HG03469 (cell line): ENCODE data around the gene PTPN21.
"Not testable (repeated sequence)": the region's sequence is repeated elsewhere in the genome, so short reads cannot be mapped to it uniquely, and the experiment has no call there.

Source experiments
- ATAC-seq: cut with Tn5 transposase; IDR thresholded peaks from one replicate; pipeline ENCODE4 v1.9.1; 2021; ENCODE audit warnings: mild to moderate bottlenecking, moderate library complexity, moderate number of reproducible peaks; ENCODE audit not compliant: unreplicated experiment

Gene PTPN21

DNA sequence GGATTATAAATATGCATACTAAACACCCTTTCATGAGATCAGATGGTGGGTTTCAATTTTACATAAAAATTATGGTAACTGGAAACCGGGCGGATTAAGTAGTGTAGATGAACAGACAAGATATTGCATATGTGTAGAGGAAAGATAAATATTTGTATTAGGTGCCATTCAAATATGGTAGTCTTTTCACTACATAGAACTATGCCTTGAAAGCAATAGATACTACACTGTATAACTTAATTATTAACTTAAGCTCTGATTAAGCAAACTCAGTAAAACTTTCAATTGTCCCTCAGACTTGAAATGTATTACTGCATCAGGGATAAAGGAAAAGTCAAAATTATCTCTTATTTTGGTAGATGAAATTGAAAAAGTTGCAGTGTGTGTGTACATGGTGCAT is 1.9 kb downstream of the PTPN21 start:
- no peak for ATAC-seq

DNA sequence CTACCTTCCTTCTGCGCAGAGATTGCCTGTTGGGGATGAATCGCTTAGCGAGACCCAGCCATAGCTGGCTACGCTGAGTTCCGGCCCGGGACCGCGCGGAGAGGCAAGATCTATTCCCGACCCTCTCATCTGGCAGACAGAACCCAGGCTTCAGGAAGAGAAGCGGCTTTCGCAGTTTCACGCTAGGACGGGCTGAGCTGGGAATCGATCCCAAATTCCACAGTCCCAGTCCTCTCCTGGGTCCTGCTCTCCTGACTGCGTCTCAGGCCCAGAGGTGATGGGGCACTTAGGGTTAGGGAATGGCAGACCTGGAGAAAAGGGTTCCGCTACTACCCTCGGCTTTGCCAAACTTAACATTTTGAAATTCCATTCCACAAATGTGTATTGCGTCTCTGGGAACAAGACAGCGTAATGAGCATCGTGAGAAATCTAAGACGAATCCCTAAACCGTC is 2.8 kb downstream of the PTPN21 start:
- ATAC-seq = no peak

DNA sequence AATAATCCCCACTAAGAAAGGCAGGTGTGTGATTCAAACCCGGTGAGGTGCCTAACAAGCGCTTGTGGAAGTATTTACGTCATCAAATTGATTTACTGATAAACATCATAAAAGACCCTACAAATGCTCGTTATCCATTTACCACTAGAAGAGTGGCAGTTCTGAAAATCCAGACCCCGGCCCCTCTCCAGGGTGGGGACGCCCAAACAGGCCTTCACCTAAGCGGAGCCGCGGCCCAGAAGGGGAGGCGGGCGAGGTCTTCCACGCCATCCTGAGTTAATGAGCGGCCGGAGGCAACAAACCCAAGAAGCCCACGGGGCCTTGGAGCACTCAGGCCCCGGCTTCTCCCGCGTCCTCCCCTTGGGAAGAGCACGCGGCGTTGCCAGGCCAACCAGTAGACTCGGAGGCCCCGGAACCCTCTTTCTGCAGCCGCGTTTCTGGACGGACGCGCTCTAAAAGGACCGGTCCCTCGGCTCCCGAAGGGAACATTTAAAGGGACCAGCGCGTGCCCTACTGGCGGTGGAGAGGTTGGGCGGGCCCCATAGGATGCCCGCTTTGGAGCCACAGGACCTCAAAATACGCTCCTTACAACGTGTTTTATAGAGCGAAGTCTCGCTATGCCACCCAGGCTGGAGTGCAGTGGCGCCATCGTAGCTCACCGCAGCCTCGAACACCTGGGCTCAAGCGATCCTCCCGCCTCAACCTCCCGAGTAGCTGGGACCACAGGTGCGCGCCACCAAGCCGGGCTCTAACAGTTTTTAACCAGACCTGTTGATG is 3.5 kb downstream of the PTPN21 start:
- ATAC-seq = no peak

DNA sequence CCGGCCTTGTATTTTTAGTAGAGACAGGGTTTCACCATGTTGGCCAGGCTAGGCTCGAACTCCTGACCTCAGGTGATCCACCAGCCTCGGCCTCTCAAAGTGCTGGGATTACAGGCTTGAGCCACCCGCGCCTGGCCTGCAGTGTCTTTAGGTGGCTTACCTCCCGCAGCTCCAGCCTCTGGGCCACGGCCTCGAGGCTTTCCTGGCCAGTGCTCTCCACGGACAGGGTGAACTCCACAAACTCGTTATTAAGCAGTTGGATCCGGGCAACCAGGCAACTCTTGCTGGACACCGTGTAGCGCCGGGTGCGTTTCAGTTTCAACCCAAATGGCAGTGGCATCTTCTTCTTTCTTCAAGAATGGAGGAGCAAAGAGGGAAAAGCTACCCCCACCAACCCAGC is 4.7 kb downstream of the PTPN21 start:
- ATAC-seq = no peak

DNA sequence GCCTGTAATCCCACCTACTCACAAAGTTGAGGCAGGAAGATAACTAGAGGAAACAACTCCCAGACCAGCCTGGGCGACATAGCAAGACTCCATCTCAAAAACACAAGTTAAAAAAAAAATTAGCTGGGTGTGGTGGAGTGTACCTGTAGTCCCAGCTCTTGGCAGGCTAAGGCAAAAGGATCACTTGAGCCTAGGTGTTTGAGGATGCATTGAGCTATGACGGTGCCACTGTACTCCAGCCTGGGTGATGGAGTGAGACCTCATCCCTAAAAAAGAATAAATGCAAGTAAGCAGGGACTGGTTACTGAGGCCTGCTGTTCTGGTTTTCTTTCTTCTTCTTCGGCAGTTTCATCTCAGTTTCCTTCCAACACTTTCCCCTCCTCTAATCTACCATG is 7.4 kb downstream of the PTPN21 start:
- no peak for ATAC-seq

DNA sequence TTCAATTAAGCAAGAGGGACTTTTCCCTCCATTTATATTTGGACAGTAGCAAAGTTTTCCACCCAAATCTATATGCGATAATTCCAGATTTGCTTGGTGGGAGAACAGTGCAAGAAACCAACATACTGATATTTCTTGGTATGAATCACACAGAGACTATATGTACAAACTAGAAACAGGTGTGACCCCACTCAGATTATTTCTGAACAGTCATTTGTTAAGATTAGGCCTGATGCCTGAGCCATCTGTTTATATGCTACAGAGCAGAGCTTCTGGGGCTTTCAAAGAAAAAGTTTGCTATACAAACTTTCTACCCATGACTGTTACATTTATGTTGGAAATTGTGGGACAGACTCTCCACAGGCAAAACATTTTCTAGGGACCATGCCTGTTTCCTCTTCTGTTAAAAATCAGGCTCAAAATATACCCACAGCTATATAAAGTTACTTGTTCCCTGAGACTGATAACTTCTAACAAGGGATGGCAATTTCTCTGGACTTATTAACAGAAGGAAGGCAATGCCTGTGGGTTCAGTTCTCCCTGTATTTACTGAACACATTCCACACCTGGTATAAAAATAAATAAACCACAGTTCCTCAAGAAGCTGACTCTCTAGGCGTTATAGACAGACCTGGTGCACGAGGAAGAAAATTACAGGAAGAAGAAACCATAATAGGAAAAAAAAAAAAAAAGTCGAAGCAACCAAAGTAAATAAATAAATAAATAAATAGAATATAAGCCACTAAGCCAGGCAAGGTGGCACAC is 8.0 kb downstream of the PTPN21 start:
- no peak for ATAC-seq

DNA sequence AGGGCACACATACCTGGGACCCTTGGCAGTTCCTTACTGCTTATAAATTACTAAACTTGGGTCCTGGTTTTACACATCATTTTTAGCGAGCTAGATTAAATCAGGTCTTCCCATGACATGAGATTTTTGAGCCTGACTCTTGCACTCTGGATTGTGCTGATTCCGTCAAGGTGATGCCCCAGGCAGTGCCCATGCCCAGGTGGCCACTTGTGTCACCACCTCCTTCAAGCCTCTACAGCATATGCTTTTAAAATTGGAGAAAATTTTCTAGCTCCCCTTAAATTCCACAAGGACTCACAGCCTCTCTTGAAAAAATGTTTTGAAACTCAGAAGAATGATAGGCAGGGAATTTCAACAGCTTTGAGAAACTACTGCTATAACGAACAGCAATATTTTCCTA is 9.6 kb downstream of the PTPN21 start:
- no peak for ATAC-seq

DNA sequence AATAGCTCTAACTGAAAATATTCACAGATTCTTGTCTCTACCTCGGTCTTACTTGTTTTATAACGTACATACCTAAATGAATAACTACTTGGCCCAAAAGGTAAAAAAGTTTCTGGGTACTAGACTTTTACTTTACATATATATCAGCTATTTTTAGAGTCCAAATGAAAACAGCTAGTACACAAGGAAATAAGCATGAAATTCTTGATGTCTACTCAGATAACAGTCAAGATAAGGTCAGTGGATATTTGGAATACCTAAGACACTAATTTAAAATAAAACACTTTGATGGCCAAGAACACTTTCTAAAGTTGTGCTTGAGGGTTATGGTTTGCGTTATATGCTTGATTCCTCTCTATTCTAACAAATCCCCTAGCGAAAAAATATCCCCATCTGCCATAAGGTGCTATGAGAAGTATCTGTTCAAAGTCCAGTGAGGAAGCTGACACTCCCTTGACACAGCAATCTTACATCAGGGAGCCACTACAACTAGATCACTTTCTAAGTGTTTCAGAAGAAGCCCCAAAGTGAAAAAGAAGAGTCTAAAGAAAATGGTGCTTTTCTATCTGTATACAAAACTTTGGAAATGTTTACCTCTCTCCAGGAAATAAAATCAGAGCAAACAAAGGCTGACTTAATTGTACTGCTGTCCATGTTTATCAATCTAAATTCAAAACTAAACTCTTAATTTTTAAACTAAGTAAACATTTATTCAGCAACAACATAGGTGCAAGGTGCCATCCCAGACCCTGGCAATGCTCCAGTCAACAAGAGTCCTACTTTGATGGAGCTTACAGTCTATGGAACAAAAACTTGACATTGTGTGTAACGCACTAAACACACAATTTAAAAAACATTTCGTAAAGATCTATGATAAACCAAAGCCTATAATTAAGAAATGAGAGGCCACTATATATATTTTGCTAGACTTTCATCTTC is 11.7 kb downstream of the PTPN21 start:
- ATAC-seq = no peak

DNA sequence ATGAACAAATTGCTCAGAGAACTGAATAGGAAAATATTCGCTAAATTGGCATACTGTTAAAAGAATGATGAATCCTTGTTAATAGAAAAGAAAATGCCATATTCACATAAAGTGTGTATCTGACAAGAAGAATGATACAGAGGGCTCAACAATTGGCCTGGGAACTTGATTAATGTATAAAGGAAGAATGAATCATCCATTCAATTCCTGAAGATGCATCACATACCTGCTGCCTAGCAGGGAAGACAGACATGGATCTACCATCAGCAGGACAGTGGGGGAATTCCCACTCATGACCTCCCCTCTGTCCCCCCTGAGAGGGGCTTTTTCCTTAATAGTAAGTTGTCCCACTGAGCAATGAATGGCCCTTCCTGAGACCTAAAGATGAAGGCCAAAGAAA is 13.5 kb downstream of the PTPN21 start:
- no peak for ATAC-seq

DNA sequence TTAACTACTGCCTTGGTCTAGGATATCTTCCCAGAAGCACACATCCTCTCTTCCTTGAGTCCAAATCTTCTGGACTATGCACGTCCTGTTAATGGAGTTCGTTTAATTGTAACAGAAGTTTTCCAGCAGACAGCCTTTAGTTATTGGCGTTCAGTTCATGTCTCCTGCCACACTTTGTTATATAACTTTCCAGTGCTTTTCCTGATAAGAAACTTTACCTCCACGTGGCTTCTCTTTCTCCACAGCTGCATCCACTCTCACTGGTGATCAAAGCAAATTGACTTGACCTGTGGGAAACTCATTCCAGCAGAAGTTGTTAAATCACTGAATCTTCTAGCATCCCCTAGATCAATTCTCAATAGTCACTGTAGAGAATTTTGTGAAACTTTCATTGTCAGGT is 19.0 kb downstream of the PTPN21 start:
- ATAC-seq = no peak

DNA sequence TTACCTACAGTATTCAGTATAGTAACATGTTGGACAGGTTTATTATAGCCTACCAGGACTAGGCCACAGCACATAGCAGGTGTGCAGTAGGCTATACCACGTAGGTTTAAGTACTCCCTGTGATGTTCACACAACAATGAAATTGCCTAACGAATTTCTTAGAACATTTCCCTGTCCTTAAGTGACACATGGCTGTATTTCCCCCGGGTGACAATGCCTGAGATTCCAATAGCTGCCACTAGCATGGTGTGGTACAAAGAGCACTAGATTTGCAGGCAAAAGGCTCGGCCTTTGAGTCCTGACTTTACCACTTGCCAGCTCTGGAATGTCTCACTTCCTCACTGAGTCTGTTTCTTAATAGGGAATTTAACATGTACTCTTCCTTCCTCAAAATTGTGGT is 19.7 kb downstream of the PTPN21 start:
- no peak for ATAC-seq

DNA sequence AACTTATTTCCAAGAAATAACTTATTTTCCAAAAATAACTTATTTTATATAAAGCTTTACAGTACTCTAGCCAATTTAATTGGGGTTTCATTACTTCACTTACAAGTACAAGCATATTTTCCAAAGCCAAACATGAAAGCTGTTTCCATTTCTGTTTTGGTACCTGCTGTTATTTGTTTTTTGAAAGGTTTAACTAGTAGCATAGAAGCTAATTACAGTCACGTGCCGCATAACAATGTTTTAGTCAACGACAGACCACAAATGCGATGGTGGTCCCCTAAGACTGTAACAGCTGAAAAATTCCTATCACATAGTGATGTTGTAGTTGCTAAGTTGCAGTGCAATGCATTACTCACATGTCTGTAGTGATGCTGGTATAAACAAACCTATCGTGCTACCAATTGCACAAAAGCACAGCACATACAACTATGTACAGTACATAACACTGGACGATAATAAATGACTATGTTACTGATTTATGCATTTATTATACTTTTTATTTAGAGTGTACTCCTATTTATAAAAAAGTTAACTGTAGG is 21.7 kb downstream of the PTPN21 start:
- no peak for ATAC-seq

DNA sequence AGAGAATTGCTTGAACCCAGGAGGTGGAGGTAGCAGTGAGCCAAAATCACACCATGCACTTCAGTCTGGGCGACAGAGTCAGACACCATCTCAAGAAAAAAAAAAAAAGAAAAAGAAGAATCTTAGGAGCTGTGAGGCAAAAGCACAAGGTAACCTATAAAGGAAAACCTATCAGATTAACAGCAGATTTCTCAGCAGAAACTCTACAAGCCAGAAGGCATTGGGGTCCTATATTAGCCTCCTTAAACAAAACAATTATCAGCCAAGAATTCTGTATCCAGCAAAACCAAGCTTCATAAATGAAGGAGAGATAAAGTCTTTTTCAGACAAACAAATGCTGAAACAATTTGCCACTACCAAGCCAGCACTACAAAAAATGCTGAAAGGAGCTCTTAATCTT is 24.9 kb downstream of the PTPN21 start:
- not testable (repeated sequence) for ATAC-seq

DNA sequence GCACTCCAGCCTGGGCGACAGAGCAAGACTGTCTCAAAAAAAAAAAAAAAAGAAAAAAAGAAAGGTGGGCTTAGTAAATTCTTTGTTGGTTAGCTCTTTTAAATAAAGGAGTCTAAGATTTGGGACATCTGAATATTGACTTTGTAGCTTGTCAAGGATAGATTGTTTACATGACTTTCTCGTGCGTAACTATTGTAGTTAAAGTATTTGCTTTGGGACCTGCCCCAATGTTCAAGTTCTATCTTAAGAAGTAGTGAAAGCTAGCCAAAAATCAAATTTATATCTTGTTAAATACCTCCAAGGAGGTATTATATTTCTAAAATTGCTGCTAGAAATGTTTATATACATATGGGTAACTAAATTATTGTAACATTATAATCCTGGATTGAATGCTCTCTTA is 32.4 kb downstream of the PTPN21 start:
- ATAC-seq = no peak

DNA sequence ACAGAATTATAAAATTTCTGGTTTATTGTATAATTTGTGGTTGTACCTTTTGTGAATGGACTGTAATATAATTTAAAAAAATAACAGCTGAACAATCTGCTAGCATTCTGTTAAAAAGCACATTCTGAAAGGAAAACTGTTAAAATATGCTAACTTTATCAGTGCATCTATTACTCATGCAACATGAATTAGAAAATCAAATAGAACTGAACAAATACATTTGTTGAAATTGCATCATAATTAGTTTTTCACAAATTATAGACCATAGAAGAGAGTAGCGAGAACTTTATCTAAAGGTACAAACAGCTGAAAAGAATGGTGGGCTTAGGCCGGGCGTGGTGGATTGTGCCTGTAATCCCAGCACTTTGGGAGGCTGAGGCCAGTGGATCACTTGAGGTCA is 33.0 kb downstream of the PTPN21 start:
- no peak for ATAC-seq

DNA sequence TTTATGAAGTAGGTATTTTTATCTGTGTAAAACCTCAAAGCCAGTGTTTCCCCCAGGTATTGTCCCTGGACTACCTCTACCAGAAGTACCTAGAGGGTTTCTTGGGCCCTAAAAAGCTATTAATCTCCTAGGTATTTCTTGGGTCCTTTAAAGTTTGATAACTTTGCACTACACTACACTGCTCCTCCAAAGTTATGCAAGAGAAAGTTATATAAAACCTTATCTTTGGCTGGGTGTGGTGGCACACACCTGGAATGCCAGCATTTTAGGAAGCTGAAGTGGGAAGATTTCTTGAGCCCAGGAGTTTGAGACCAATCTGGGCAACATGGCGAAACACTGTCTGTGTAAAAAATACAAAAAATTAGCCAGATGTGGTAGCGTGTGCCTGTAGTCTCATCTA is 34.9 kb downstream of the PTPN21 start:
- ATAC-seq = no peak

DNA sequence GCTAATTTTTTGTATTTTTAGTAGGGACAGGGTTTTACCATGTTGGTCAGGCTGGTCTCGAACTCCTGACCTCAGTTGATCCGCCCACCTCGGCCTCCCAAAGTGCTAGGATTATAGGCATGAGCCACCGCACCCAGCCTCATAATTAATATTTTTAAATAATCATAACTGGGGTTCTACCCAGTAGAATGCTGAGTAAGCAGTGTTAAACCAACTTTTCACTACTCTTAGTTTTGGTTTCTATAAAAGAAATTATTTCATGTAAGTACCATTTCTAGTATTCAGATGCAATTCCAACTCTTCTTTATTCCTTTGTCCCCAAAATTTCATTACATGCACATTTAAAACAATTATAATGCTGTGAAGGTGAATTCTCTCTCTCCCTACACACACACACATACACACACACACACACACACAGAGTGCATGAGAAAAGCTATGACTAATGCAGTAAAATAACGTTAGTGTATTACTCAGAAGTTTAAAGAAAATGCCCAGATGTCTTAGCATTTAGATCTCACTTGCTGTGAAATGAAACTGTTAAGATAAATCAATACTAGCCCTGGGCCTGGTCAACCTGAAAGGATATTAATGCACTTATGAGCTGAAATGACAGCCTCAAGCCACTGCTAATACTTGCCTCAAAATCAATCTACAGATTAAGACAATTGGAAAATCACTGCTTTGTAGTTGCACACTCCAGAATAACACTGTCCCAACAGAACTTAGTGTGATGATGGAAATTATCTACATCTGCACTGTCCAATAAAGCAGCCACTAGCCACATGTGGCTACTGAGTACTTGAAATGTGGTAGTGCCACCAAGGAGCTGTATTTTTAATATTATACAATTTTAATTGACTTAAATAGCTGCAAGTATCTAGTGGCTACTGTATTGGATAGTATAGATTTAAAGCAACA is 36.0 kb downstream of the PTPN21 start:
- no peak for ATAC-seq

DNA sequence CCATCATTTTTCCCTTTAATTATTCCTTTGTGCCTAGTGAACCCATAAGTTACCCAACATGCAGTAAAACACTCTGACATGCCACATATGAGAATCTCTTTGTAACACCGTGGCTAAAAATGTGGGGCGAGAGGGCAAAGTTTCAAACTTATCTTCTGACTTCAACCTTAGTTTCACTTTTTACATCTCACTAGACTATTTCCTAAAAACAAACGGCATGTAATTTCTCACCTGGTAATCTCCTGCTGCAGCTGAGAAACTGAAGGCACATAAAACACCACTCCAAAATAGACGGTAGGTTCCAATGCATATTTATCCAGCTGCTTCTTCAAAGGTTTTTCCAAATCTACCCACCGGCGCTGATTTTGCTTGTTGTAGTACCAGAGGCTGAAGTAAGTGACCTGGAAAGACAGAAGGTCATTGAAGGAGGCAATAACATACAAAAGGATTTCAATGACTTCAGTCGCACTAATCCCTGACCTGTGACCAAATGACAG is 37.9 kb downstream of the PTPN21 start:
- no peak for ATAC-seq

DNA sequence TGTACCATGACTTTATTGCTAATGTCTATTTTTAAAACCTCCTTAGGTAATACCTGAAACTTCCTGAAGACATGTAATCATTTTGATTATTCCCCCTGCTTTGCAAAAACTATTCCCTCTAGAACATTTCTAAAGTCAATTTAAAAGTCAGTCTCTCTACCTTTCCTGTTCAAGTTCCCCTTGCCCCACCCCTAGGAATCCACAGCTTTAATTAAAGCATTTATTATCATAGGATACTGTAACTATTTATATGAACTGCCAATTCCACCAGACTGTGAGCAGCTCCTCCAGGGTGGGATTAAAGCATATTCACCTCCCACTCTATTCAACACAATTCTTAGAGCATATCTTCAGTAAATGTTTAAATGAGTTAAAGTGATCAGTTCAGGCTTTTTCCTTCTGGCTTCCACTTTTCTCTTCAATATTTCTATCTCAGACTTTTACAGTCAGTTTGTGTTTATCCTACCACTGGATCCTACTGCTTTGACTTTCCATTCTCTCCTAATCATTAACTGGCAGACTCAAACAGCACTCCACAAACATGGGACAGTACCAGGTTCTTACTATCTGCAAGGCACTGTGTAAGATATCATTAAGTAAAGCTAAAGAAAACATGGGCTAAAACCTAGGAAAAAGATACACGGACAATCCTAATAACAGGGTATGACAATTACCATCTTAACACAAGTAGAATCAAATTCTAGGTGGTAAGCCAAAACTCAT is 39.1 kb downstream of the PTPN21 start:
- no peak for ATAC-seq
